HG02763 (cell line): ENCODE measurements around the gene MED26.

Experiments
- ATAC-seq: cut with Tn5 transposase; IDR thresholded peaks from one replicate; pipeline ENCODE4 v1.9.1; 2021; ENCODE audit warnings: mild to moderate bottlenecking, moderate library complexity; ENCODE audit not compliant: unreplicated experiment

MED26 gene

GRCh38 chr19:16618248-16618647 is 9.8 kb downstream of the MED26 start:
- ATAC-seq: no peak

- no peak for ATAC-seq
These were observed 12.2 kb downstream of the MED26 start for GRCh38 chr19:16615808-16616207.

GRCh38 chr19:16614941-16615340 is 13.1 kb downstream of the MED26 start:
- no peak for ATAC-seq

GRCh38 chr19:16613841-16614240 is 14.2 kb downstream of the MED26 start:
- no peak for ATAC-seq

GRCh38 chr19:16612636-16613035 is 15.4 kb downstream of the MED26 start:
- no peak for ATAC-seq

- no peak for ATAC-seq
These were observed 16.9 kb downstream of the MED26 start for GRCh38 chr19:16611121-16611520.

GRCh38 chr19:16609511-16610200 is 18.3 kb downstream of the MED26 start:
- ATAC-seq: no peak

- no peak for ATAC-seq
These were observed 19.7 kb downstream of the MED26 start for GRCh38 chr19:16608290-16608739.

- ATAC-seq: no peak
These were observed 20.2 kb downstream of the MED26 start for GRCh38 chr19:16607819-16608218.

- ATAC-seq: no peak
These were observed 22.4 kb downstream of the MED26 start for GRCh38 chr19:16605553-16605994.

GRCh38 chr19:16605115-16605514 is 22.9 kb downstream of the MED26 start:
- ATAC-seq: no peak

GRCh38 chr19:16604615-16605014 is 23.4 kb downstream of the MED26 start:
- ATAC-seq: no peak

GRCh38 chr19:16603090-16603489 is 24.9 kb downstream of the MED26 start:
- ATAC-seq: no peak

- ATAC-seq: no peak
These were observed 26.5 kb downstream of the MED26 start for GRCh38 chr19:16601378-16602052.

GRCh38 chr19:16600824-16601223 is 27.2 kb downstream of the MED26 start:
- ATAC-seq: no peak

GRCh38 chr19:16599655-16600346 is 28.2 kb downstream of the MED26 start:
- no peak for ATAC-seq

GRCh38 chr19:16598848-16599247 is 29.2 kb downstream of the MED26 start:
- ATAC-seq: no peak

GRCh38 chr19:16596399-16596798 is 31.6 kb downstream of the MED26 start:
- no peak for ATAC-seq

GRCh38 chr19:16595097-16595496 is 32.9 kb downstream of the MED26 start:
- ATAC-seq: no peak

- ATAC-seq: no peak
These were observed 33.3 kb downstream of the MED26 start for GRCh38 chr19:16594681-16595091.

- ATAC-seq: no peak
These were observed 33.8 kb downstream of the MED26 start for GRCh38 chr19:16594131-16594586.

GRCh38 chr19:16593181-16593580 is 34.8 kb downstream of the MED26 start:
- no peak for ATAC-seq
